GM12874 (cell line): ENCODE results near the gene OLFML2A.

ENCODE experiments used
- CTCF ChIP-seq: IDR thresholded peaks from 2 replicates; pipeline ENCODE4 v1.5.1; 2011; ENCODE audit warnings: low read depth, mild to moderate bottlenecking, control low read depth, low read length, moderate library complexity; ENCODE audit not compliant: insufficient read depth

The OLFML2A gene

GRCh38 chr9:124742940-124743339 lies 34.0 kb upstream of the OLFML2A start:
- TF ChIP-seq CTCF: no peak

DNA sequence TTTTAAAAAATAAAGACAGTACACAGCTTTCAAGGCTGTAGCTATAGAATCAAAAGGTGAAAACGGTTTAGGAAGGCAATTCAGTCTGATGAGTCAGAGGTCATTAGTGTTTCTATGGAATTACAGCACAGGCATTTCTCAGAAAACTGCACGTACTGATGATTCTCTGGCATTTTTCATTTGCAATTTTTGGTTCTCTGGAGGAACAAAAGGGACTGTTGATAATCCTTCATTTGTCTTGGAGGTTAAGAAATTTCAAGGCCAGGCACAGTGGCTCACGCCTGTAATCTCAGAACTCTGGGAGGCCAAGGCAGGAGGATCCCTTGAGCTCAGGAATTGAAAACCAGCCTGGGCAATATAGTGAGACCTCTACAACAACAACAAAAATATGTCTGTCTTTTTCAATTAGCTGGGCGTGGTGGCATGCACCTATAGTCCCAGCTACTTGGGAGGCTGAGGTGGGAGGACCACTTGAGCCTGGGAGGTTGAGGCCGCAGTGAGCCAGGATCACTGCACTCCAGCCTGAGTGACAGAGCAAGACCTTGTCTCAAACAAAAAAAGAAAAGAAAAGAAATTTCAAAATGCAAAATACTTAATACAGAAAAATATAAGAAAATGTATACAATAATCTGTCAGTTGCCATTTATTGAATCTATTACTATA lies 33.1 kb upstream of the OLFML2A start:
- TF ChIP-seq CTCF: no peak

- no peak for TF ChIP-seq CTCF
These were observed 29.9 kb upstream of the OLFML2A start for GRCh38 chr9:124747065-124747464.

DNA sequence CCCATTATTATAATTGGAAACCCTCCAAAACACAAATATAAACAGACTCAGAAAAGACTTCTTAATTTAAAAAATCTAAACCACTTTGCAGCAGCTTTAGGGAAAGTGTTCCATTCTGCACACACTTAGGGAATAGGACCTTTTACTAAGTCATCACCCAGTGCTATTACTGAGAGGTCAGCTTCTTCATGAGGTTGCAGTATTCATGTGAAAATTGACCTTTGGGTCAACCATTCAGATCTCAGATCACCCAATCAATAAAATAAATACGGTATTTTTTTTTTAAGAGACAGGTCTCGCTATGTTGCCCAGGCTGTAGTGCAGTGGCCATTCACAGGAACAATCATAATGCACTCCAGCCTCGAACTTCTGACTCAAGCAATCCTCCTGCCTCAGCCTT lies 27.6 kb upstream of the OLFML2A start:
- TF ChIP-seq CTCF: no peak

DNA sequence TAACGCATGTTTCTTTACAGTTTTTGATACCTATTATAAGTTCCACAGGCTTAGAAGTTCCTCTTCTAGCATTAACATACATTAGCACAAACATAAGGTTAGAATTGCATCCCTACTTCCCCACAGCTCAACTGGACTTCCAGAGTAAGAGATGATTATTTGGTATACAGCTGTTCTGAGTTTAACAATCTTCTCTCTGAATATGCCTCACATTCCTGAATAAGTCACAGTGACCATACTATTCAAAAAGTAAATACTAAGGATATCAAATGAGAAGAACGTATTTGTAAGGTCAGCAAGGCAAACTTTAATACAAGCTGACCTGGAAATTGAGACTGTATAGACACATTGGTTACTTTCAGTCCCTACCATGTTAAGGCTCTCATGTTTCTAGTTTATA lies 27.2 kb upstream of the OLFML2A start:
- no peak for TF ChIP-seq CTCF

GRCh38 chr9:124752967-124753366 lies 24.0 kb upstream of the OLFML2A start:
- TF ChIP-seq CTCF: no peak

- TF ChIP-seq CTCF: 0 out of 2 replicates have a peak, but pooled peaks have one; percentile 19
These were observed 22.6 kb upstream of the OLFML2A start for GRCh38 chr9:124754289-124754688.
